Activated CD4-positive, CD25-positive, alpha-beta regulatory T cell treated with anti-CD3 and anti-CD28 coated beads, Interleukin-2, amount 50 U/mL, for 24 hours (primary cell): ENCODE data around the gene ANKRD33.
"Not testable (repeated sequence)": the region's sequence is repeated elsewhere in the genome, so short reads cannot be mapped to it uniquely, and the experiment has no call there.

ENCODE experiments used
- ATAC-seq, 2 donors: fragments of 150-1000 bp; cut with Tn5 transposase; one replicate each; pipeline ENCODE4 v1.10.0; 2021; ENCODE audit warnings: mild to moderate bottlenecking in 1 of 2, moderate library complexity in 1 of 2

Gene ANKRD33

DNA sequence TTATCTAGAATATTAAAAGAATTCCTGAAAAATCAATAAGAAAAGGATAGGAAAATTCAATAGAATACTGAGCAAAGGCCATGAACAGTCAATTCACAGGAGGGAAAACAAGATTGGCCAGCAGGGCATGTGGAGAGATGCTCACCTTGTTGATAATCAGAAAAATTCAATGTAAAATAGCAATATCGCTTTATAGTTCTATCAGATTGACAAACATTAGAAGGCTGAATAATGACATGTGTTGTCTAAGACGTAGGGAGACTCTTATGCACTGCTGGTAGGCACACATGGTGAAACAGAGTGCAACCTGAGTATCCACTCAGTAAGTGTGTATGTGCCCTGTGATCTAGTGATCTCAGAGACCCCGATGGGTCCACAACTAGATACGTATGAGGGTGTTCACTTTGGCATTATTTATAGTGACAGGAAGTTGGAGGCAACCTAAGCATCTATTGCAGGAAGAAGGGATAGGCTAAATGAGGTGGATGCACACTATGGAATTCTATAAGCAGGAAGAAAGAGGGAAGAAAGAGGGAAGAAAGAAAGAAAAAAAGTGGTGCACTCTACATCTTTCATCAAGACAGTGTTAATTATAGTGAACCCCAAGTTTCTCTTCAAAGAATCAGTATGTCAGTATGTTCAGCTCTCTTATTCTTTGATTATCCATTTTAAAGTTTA lies 3.8 kb upstream of the ANKRD33 start:
- no peak for ATAC-seq

- ATAC-seq = no peak
Measured at GRCh38 chr12:51884676-51885229, 3.1 kb upstream of the ANKRD33 start.

DNA sequence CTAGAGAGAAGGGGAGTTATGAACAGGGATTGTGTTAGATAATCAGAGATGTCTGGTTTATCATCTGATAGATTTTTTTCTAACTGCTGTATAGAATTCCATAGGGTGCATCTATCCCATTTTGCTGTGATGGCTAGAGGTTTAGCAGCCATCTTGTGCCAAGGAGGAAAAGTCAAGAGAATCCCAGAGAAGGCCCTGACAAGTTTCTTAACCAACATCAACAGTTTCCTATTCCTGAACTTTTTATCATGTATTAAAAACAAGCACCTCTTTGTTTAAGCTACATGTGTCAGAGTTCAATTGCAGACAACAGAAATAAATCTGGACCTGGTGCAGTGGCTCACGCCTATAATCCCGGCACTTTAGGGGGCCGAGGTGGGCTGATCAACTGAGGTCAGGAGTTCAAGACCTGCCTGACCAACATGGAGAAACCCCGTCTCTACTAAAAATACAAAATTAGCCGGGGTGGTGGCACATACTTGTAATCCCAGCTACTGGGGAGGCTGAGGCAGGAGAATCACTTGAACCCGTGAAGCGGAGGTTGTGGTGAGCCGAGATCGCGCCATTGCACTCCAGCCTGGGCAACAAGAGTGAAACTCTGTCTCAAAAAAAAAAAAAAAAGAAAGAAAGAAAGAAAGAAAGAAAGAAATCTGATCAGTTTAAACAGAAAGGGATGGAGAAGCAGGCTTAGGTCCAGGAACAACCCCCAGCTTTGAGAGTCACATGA lies 2.4 kb upstream of the ANKRD33 start:
- not testable (repeated sequence) for ATAC-seq

DNA sequence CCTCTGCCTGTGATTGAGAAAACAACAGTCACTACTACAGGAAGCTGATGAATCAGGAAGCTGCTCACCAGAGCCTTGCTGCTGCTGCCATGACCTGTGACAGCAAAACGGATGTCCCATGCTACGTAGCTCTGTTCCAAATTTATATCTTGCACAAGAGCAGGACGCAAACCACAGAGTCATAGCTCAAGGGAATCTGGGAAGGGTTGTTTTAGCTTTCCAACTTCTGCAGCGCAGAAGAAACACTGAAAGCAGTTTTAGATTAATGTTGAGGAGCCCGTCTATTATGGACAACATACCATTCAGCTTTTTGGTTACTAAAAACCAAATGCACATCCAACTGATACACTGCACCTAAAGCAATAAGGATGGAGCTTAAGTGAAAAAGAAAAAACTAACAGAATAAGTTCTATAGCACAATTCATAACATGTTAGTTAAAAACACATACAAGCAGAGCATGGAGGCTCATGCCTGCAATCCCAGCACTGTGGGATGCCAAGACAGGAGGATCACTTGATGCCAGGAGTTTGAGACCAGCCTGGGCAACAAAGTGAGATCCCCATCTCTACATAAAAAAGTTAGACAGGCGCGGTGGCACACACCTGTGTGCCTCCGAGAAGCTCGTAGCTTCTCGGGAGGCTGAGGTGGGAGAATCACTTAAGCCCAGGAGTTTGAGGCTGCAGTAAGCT lies 1.7 kb upstream of the ANKRD33 start:
- peak; percentile 92 to 96 for ATAC-seq

DNA sequence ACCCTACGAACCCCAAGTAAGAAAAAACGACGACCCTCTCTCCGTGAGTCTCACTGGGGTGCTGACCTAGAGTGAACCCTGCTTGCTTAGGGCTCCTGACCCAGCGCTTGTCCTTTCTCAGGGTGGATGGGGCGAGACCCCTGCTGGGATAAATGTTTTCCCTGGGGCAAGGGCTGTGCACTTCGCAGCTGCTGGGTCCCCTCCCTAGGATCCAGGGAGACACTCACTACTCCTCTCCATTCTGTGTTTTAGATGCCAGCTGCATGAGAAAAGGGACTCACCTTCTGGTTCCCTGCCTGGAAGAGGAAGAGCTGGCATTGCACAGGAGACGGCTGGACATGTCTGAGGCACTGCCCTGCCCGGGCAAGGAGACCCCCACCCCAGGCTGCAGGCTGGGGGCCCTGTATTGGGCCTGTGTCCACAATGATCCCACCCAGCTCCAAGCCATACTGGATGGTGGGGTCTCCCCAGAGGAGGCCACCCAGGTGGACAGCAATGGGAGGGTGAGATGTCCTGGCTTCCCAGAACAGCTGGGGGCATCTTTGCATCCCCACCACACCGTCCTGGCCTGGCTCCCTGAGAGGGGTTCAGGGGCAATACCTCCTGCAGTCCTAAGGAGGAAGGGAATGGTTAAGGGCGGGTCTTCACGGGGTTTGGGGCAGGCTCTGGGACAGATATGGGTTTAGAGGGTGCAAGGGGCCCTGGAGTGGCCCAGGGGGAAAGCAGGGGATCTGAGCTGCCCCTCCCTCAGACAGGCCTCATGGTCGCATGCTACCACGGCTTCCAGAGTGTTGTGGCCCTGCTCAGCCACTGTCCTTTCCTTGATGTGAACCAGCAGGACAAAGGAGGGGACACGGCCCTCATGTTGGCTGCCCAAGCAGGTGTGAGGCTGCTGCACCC lies 663 bp downstream of the ANKRD33 start:
- ATAC-seq = no peak

DNA sequence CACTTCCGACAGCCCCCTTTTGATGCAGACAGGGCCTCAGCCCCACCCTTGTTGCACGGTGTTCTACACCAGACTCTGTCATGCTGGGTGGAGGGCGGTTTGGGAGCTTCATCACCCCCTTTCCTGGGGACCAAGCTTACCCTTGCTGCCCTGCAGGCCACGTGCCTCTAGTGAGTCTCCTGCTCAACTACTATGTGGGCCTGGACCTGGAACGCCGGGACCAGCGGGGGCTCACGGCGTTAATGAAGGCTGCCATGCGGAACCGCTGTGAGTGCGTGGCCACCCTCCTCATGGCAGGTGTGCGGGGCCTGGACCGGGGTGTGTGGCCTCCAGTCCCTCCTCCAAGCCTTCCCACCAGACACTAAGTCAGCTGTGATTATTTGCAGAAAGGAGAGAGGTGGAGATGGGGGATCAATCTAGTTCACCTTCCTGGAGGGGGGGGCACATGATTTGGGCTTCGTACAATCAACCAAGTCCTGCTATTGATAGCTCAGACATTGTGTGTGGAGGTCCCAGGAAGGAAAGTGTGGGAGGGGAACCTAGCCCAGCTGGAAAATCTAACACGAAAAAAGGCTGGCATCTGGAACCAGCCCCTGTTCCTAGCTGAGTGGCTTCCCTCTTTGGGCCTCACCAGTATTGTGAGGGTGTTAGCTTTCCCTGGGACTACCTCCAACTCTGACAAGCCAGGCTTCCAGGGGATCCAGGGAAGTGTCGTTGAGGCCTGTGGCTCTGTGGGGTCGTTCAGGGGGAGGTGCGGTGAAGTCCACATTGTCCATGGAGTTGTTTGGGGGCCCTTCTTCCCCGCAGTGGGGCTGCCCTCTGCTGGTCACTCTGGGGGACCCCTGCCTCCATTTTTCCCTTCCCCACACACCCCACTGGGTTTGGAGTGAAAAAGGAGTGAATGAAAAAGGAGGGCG lies 1.6 kb downstream of the ANKRD33 start:
- ATAC-seq = no peak

DNA sequence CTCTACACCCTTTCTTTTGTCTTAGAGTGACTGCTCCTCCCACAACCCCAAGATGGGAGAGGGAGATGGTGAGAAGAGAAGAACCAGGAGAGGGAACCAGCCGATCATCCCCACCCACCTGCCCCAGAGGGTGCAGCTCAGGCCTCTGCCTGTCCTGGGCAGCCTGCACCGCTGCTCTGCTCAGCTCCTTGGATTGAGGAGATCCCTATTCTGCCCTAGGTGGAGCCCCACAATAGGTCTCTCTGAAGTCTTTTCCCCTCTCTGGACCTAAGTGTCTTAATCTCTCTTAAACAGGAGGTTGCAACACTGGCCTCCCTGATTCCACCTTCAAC lies 2.2 kb downstream of the ANKRD33 start:
- ATAC-seq = no peak

GRCh38 chr12:51890511-51891171 lies 2.7 kb downstream of the ANKRD33 start:
- no peak for ATAC-seq

- ATAC-seq = no peak
Measured at GRCh38 chr12:51891843-51892242, 3.9 kb downstream of the ANKRD33 start.

DNA sequence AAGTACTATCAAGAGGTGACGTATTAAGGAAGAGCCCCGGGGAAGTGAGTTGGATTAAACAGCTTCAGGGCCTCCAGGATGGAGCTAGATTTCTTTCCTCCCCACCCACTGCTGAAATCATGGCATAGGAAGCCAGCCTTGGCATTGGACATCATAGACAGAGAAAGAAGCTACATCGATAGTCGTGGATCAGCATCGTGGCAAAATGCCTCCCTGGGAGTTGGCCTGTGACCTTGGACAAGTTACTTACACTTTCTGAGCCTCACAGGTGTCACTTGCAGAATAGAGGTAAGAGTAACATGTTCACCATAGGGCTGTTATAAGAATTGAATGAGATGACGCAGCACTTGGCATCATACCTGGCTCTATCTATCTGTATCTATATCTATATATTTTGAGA lies 5.9 kb downstream of the ANKRD33 start:
- ATAC-seq = no peak

DNA sequence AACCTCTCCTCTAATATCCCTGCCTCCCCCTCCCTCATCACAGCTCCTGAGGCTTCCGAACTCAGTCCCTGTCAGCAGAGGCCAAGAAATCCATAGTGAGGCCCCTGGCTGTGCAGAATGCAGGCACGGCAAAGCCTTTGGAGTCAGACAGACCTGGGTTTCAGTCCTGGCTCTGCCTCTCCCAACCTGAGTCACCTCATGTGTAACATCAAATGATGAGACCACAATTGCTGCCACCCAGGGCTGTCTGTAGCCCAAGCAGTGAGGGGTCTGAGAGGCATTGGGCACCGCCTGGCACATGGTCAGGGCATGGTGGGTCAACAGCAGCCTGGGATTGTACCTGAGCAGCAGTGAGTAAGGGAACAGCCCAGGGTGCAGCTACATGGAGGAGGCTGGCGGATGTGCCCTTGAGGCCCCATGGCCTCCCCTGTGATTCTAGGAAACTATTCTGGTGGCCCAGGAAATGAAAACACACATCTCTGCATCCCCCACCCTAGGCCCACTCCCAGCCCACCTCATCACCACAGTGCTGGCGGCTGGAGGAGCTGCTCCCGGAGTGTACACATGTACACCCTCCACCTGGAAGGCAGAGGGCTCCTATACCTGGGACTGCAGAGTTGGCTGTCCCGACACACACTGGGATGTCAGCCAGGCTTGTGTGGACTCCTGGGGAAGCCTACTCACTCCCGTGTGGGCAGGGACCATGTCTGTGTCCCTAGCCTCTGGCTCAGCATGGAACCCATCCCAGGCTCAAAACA lies 7.7 kb downstream of the ANKRD33 start:
- ATAC-seq = no peak

- ATAC-seq = no peak
Measured at GRCh38 chr12:51896236-51896635, 8.3 kb downstream of the ANKRD33 start.

DNA sequence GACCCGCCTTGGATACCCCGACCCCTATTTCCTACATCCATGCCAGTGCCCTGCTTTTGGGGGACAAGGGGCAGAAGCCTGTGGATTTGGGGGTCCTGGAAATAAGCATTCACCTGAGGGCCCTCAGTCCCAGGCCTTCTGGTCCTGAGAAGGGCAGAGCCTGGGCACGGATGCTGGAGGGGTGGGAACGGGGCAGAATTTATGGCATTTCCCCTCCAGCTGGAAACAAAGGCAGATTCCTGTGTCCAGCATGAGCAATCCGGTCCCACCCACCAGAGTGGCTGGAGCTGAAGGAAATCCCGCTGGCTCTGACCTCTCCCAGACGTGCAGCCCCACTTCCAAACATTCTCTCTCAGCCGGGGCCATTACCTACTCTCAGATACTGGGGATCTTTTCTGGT lies 9.3 kb downstream of the ANKRD33 start:
- no peak for ATAC-seq

DNA sequence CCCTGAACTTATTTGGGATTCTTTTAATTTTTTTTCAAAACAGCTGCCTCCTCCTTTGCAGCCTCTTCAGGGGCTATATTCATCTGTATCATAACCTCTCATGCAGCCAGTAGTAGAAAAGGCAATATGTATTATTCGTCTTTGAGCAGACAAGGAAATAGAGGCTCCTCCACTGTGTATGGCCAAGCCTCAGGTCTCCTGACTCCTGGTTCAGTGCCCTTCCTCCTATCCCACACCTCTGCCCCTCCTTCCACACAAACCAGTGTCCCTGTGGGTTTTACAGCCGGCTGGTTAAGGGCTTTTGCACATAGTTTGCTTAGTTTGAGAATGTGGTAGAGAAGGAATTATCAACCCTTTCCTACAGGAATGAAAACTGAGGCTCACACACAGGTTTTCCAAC lies 10.6 kb downstream of the ANKRD33 start:
- no peak for ATAC-seq

DNA sequence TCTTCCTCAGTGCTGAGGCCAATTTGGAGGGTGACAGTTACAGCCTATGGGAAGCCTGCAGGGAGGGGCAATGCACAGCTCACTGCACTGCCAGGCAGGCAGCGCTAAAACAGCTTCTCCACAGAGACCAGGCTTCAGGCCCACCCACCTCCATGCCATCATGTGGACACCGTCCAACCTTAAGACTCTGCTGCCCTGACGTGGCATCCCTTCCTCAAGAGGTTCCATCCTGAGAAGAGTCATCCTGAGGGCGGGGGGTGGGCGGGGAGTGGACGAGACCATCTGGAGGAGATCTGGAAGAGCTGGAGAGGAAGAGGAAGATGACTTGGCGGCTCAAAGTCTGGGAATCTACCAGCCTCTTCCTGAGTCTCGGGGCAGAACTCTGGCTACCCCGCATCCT lies 11.0 kb downstream of the ANKRD33 start:
- no peak for ATAC-seq

- no peak for ATAC-seq
Measured at GRCh38 chr12:51900323-51900889, 12.5 kb downstream of the ANKRD33 start.

DNA sequence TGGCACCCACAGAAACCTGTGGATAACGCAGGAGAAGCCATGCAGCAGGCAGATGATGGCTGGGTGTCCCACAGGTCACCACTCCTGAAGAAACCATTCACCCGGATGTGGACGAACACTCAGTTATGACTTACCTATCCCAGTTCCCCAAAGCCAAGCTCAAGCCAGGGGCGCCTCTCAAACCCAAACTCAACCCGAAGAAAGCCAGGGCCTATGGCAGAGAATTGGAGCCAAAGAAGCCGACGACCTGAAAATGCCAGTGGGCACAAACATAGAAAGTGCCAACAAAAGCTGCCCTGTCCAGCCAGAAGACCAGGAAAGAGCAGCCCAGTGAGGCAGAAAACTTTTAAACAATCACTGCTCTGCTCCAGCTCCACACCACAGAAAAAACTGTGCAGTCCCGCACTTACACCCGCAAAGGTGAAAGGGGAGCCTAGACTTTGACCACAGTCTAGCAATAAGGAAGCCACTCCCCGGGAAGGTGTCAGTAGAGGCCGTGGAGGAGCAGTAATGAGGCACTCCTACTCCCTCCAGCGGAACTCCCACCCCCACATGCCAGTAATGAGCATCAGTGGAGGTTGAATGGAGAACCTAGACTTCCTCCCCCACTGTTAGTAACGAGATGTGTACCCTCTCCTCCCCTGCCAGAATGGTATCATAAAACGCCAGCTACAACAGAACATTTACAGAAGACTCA lies 13.4 kb downstream of the ANKRD33 start:
- no peak for ATAC-seq

DNA sequence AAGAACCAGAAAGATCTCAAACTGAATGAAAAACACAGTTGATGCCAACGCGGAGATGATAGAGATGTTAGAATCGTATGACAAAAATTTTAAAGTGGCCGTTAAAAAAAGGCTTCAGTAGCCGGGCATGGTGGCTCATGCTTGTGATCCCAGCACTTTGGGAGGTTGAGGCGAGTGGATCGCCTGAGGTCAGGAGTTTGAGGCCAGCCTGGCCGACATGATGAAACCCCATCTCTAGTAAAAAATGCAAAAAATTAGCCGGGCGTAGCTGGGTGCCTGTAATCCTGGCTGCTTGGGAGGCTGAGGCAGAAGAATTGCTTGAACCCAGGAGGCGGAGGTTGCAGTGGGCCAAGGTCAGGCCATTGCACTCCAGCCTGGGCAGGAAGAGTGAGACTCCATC lies 14.0 kb downstream of the ANKRD33 start:
- ATAC-seq = no peak

- no peak for ATAC-seq
Measured at GRCh38 chr12:51904951-51905470, 17.1 kb downstream of the ANKRD33 start.
